GM18511 (cell line): ENCODE measurements around the gene RGS16.
A peak's percentile ranks its signal among the peaks of the same experiment; 100 is the strongest.

Experiments used
- ATAC-seq: cut with Tn5 transposase; IDR thresholded peaks from one replicate; pipeline ENCODE4 v1.9.1; 2021; ENCODE audit warnings: mild to moderate bottlenecking, moderate library complexity; ENCODE audit not compliant: unreplicated experiment

Gene RGS16

DNA sequence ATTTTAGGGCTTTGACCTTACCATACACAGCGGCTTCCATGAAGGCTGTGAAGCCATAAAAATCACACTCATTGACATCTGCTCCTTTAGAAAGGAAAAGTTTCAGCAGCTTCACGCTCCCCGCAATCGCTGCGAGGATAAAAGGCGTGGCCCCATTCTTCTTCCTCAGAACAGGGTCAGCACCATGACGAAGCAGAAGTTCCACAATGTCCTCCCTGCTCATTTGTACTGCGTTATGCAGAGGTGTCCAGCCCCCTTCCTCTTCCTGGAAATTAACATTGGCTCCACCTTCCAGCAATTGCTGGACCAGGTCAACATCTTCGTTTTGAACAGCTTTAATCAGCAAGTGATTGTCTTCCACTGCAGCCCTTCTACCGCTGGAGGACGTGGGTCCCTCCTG, 17.8 kb downstream of the RGS16 start:
- no peak for ATAC-seq

DNA sequence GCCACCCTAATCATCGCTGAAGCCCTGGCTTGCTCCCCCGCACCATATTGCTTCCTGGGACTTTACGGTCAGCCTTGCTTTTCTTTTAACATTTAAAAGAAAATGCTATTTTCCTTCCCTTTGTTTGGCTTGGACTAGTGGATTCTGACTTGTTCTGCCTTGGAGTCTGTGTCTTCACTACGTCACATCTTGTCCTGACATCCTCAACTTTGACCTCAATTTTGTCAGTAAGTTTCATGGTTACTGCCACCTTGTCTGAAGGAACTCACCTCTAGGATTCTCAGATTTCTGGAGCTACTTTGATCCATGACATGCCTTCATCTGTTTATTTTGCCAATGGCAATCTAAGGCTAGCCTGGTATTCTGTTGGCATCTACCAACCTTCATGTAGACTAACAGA, 19.4 kb downstream of the RGS16 start:
- ATAC-seq, result no peak

DNA sequence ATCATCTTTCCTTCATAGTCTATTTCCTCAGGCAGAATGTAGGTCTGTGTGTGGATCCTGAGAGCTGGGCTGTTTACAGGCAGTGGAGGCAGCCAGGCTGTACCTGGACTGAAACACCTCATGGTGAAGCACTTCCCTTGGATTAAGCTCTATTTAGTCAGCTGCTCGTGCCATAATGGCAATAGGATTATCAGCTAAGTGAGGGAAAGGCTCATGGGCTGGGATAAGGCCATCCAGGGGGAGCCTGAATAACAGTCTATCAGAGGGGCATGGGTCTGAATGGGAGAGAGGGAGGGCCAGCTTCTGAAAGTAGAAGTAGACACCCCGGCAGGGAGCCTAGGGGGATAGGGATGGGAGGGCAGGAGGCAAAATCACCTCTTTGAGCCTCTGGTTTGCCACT, 23.5 kb downstream of the RGS16 start:
- no peak for ATAC-seq

DNA sequence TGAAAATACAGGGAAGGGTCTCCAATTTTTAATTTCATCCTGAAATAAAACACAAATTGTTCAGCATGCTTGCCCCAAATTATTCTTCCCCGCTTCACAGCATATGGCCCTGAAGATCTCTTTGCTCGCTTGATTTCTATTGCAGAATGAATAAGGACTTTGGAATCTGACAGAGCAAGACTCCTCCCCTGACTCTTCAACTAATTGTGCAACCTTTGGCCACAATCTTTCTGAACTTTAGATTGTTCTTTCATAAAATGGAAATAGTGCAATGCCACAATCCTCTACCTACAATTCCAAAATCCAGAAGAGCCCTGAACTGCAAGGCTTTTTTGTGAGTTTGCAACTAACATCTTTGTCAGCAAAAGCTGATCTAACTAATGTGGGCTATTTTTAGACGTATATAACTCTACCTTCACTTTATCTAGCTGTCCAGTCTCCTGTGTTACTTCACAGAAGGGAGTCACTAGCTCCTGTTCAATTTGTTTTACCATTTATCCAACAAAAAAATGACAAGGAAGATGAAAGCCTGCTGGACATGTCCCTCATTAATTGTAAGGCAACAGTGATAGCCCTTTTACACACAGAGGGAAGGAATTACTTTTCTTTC, 28.5 kb downstream of the RGS16 start:
- ATAC-seq, result no peak

DNA sequence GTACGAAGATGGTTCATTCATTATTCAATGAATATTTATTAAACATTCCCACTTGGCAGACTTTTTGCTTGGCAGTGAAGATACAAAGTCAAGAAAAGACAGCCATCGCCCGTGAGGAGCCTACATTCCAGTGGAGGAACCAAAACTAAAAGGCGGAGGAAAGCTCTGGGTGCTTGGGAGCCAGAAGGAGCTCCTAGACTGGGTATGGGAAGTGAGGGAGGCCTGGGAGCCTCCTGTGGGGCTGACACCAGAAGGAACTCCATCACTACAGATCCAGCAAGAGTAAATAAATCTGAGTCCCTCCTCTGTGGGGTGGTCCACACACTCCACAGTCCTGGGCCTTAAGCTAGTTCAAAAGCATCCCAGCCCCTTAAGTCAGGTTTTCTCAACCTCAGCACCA, 30.0 kb downstream of the RGS16 start:
- no peak for ATAC-seq

DNA sequence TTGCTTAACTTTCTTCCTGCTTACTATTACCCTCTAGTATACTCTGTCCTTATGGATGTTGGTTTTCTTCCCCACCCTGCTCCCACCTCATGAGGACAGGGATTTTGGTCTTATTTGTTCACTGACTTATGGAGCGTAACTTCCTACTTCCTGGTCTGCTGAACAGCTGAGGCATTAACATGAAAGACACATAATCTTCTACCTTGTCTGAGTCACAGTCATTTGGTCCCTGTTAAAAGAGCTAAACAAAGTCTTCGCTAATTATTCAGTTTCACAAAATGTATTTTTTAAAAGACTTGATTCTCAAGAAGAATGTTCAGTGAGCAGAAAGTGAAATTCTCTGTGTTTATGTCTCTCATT, 33.6 kb downstream of the RGS16 start:
- ATAC-seq, result no peak

DNA sequence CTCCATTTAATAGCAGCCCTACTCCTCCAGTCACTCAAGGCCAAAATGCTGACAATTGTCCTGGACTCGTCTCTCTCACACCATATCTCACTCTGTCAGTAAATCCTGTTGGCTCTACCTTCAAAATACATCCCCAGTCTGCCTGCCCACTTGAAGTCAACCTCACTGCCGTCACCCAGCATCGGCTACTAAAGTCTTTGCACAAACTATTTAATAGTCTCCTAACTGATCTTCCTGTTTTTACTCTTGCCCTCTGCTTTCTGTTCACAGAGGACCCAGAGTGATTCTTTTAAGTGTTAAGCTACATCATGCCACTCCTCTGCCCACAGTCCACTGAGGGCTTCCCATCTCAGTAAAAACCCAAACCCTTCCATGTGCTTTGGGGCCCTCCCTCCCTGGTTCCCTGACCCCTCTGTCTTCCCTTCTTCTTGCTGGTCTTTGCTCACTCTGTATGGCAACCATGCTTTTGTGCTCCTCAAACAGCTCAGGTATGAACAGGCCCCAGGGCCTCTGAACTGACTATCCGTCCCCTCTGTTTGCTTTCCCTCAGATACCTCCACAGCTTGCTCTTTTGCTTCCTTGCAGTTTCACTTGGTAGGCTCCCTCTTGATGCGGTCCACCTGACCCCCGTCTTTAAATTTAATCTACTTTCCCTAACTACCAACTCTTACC, 34.1 kb downstream of the RGS16 start:
- no peak for ATAC-seq

DNA sequence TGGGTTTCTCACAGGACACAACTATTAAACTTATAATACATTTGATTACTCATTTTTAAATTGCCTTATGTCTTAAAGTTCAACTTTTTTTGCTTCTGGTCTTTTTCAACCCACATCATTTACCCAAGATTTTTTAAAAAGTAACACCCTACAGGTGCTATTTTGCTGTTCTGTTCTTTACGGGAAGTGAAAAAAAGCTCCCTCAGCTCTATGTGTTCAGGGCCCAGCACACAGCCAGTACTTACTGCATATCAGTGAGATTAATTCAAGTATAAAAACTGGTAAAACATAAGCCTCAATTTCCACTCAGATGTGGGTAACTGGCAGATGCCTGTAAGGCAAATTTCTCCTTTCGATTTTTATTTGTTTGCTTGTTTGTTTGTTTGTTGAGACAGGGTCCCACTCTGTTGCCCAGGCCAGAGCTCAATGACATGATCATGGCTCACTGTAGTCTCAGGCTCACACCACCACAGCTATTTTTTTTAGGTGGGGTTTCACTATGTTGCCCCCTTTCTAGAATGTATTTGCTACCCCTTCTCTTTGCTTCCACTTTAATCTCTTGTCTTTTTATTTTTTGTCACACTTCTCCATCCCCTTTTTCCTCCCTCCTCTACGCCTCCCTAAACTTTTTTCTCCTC, 35.4 kb downstream of the RGS16 start:
- ATAC-seq, result peak; percentile 64

DNA sequence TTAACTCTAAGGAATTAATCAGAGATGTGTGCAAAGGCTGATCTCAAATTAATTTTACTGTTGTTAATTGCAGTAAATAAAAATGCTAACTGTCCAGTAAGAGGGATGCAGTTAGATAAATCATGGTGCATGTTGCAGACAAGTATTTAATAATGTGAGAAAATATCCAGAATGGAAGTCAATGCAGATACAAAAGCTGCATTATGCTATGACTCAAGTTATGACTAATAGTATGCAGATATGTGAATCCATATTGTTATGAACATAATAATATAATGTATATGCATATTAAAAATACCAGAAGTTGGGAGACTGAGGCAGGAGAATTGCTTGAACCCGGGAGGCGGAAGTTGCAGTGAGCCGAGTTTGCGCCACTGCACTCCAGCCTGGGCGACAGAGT, 36.6 kb downstream of the RGS16 start:
- ATAC-seq, result no peak

DNA sequence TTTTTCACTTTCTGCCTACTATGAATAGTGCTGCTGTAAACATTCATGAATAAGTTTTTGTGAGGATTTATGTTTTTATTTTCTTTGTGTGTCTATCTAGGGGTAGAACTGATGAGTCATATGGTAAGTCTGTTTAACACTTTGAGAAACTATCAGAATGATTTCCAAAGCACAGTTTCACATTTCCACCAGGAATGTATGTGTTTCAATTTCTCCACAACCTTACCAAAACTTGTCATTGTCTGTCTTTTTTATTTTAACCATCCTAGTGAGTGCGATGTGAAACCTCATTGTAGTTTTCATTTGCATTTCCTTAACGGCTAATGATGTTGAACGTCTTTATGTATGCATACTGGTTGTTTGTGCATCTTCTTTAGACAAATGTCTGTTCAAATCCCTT, 38.7 kb downstream of the RGS16 start:
- no peak for ATAC-seq

DNA sequence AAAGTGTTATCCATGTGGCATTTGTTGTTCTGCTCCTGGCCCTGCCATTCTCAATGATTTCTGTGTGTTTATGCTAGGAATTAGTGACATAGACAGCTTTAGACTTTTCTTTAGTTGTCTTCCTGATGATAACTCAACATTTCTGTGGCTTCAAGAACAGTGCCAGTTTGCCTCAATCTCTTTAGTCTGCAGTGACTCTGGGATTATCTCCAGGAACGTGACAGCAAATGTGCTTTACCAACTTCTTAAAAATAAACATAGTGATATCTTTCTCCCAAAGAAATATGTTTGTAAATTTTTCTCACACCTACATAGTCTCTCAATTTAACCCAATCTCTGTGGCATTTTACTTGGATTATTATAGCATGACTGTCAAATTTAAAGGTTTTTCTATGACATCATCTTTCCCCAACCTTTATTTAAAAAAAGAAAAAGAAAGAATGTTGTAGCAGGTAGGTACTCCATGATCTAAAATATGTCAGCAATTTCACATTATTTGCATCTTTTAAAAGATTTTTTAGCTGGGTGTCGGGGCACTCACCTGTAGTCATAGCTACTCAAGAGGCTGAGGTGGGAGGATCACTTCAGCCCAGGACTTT, 39.7 kb downstream of the RGS16 start:
- ATAC-seq, result no peak

DNA sequence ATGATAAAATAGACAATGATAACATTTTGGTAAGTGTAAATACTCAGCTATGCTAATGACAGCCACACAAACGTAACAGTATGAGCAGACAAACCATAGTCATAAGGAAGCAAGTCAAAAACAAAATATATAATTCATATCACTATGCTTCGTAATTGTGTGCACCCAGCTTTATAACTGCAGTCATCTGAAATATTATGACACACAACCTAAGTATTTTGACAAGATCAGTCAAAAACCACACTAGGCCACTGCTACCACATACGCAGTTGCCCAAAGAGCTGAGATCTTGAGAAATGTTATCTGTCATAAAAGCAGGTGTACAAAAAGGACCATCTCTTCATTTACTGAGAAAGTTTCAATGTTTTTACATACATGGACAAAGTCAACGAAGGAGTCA, 41.1 kb downstream of the RGS16 start:
- ATAC-seq, result no peak

DNA sequence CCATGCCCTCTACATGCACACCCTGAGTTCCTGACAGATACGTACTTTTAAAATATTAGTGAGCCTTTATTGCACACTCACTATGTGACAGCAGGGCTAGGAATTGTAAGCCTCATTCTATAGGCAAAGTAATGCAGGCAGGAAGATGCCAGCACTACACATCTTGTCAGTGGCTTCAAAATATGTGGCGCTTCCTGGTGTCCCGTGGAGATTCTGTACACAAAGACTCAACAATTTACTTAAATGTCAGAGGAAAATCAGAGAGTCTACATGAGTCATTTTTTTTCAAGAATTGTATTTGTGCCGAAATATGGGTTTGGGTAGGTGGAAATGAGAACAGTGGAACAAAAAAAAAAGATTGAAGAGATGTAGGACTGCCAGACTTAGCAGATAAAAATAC, 42.7 kb downstream of the RGS16 start:
- no peak for ATAC-seq

DNA sequence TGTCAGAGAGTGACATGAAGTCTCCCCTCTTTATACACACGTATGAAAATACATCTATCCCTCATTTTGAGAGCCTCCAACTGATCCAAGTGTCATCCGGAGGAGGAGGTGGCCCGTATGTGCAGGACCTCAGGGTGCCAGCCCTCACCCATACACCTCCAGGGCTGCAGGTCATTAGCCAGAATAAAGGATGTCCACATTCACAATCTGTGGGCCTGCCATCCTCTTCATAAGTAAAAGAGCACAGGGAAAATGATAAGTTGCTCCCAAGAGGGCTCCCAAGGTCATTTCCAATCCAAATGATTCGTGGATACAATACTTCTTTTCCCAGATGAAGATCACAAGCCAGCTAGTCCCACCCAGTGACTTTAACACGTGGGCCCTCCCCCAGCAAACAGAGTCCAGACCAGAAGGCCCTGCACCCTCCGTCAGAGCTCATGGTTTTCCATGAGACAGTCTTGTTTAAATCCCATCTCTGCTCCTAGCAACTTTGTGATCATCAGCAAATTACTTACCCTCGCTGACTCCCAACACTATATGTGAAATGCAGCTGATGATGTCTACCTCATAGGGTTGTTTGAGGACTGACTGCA, 43.7 kb downstream of the RGS16 start:
- no peak for ATAC-seq

DNA sequence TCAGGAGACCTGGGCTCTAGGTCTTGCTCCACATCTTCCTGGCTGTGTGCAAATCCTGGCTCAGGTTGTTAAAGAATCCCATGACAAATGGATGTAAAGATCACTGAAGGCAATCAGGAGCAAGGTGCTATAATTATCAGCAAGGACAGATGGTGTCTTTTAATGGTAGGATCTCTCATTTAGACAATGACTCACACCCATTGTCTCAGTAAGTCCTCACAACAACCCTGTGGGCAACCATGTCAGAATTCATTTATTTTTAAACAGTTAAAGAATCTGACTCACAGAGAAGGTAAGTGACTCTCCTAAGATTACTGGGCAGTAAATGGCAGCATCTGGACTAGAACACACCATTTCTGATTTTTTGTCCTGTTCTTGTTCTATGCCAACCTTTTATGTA, 47.9 kb downstream of the RGS16 start:
- no peak for ATAC-seq

DNA sequence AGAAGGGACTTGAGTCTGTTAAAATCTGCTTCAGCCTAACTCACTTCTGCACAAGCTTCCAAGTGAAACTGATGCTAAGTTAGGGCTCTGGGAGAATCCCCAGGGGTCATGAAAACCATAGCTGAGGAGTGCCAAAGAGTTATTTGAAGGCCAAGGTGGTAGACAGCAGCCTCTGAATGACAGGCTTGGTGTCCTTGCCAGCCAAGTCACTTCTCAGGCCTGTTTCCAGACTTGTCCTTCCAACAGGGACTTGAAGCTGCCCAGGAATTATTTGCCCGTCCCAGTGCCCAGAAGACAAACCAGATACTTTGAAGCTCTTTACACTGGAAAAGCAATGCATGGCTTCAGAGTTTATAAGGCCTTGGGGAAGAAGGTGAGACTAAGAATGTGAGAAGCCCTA, 48.7 kb downstream of the RGS16 start:
- ATAC-seq, result no peak

DNA sequence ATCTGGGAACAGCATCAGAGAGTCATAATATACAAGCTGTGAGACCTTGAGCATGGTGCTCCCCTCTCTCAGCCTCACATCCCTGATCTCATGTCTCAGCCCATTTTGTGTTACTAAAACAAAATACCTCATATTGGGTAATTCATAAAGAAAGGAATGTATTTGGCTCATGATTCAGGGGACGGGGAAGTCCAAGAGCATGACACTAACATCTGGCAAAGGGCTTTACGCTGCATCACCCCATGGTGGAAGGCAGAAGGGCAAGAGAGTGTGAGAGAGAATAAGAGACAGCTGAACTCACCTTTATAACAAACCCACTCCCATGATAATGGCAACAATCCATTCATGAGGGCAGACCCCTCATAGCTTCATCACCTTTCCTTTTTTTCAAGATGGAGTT, 51.7 kb downstream of the RGS16 start:
- ATAC-seq, result no peak

DNA sequence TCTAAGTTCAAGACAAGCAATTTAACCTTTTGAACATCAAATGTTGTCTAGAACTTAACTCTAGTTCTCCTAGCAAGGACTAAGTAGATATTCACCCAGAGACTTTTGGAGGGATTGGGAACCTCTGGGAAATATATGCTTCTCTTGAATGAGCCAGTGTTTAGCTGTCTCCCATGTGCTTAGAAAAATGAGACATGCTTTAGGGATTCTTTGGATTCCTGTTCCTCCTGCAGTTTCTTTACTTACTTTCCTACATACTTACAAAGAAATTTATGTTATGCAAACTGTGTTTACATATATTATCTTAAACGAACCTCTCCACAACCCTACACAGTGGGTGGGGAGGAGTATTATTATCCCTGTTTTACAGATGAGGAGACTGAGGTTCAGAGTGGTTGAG, 54.4 kb downstream of the RGS16 start:
- no peak for ATAC-seq

DNA sequence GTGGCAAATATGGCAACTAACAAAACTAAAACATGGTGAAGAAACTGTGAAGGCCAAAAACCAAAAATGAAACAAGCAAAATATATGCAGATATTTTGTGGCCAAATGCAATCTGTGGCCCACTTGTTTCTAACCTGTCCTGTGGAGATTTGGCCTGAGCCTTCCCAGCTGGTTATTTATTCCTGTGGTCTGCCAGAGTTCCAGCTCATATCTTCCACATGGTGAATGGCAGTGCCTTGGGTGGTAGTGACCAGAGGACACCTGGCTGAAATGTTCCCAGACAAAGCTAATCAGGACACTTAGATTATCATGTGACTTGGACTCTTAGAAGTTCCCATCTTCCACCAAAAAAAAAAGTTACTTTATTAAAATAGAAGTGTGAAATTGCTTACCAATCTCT, 54.8 kb downstream of the RGS16 start:
- ATAC-seq, result no peak
